ENCODE data around the gene FHIP2A. TPM values are rescaled to one million over a fixed set of nuclear protein-coding genes. Genes with fewer than 3 reads are reported as not detected.

Gene FHIP2A
- total RNA-seq, 3 donors from 2014 or later: 13.6 to 26.8 (median 14.8) TPM

GRCh38 chr10:114800361-114800760 is 21.2 kb upstream of the FHIP2A start:
- H3K27me3 Mint-ChIP-seq (ENCODE audit: low read depth): no peaks in the 10 kb centered on the region
- DNase-seq: no peak
- no peaks in the 10 kb centered on the region for H3K9me3 Mint-ChIP-seq
- H3K36me3 Mint-ChIP-seq (ENCODE audit: insufficient read depth): no peaks in the 10 kb centered on the region
- no peak for ATAC-seq
- peaks cover 17% of the 10 kb centered on the region for H3K4me1 Mint-ChIP-seq (ENCODE audit: low read depth)
- peak overlapping the region; percentile 50 for H3K4me3 Mint-ChIP-seq

GRCh38 chr10:114801411-114801813 is 20.2 kb upstream of the FHIP2A start:
- Mint-ChIP-seq H3K4me1 (ENCODE audit: low read depth) (peaks cover 17% of the 10 kb centered on the region), H3K9me3 (no peaks in the 10 kb centered on the region), H3K27me3 (ENCODE audit: low read depth) (no peaks in the 10 kb centered on the region), H3K36me3 (ENCODE audit: insufficient read depth) (no peaks in the 10 kb centered on the region), H3K4me3 (peak overlapping the region; percentile 50)
- DNase-seq: peak; percentile 5
- ATAC-seq: peak; percentile 70 to 82

GRCh38 chr10:114802177-114802576 is 19.4 kb upstream of the FHIP2A start:
- no peaks in the 10 kb centered on the region for H3K27me3 Mint-ChIP-seq (ENCODE audit: low read depth)
- H3K36me3 Mint-ChIP-seq (ENCODE audit: insufficient read depth): no peaks in the 10 kb centered on the region
- ATAC-seq (no peak), DNase-seq (no peak)
- no peaks in the 10 kb centered on the region for H3K9me3 Mint-ChIP-seq
- peaks cover 18% of the 10 kb centered on the region for H3K4me1 Mint-ChIP-seq (ENCODE audit: low read depth)
- no peak overlapping the region for H3K4me3 Mint-ChIP-seq

GRCh38 chr10:114806562-114807391 is 14.8 kb upstream of the FHIP2A start:
- no peak for DNase-seq
- Mint-ChIP-seq H3K4me3 (no peak overlapping the region), H3K4me1 (ENCODE audit: low read depth) (peaks cover 22% of the 10 kb centered on the region), H3K36me3 (ENCODE audit: insufficient read depth) (no peaks in the 10 kb centered on the region), H3K27me3 (ENCODE audit: low read depth) (no peaks in the 10 kb centered on the region), H3K9me3 (no peaks in the 10 kb centered on the region)
- no peak for ATAC-seq

- no peaks in the 10 kb centered on the region for H3K27me3 Mint-ChIP-seq (ENCODE audit: low read depth)
- no peak overlapping the region for H3K4me3 Mint-ChIP-seq
- DNase-seq (no peak), ATAC-seq (no peak)
- H3K36me3 Mint-ChIP-seq (ENCODE audit: insufficient read depth): no peaks in the 10 kb centered on the region
- no peaks in the 10 kb centered on the region for H3K9me3 Mint-ChIP-seq
- peaks cover 22% of the 10 kb centered on the region for H3K4me1 Mint-ChIP-seq (ENCODE audit: low read depth)
These were observed 12.6 kb upstream of the FHIP2A start for GRCh38 chr10:114808982-114809381.

GRCh38 chr10:114810926-114811325 is 10.7 kb upstream of the FHIP2A start:
- Mint-ChIP-seq H3K4me1 (ENCODE audit: low read depth) (peaks cover 22% of the 10 kb centered on the region), H3K4me3 (no peak overlapping the region), H3K36me3 (ENCODE audit: insufficient read depth) (no peaks in the 10 kb centered on the region), H3K9me3 (no peaks in the 10 kb centered on the region), H3K27me3 (ENCODE audit: low read depth) (peaks cover 2% of the 10 kb centered on the region)
- DNase-seq: no peak
- ATAC-seq: peak in 1 of 2 donors; percentile 40

GRCh38 chr10:114811862-114812261 is 9.7 kb upstream of the FHIP2A start:
- H3K36me3 Mint-ChIP-seq (ENCODE audit: insufficient read depth): no peaks in the 10 kb centered on the region
- DNase-seq (no peak), ATAC-seq (peak in 1 of 2 donors; percentile 41)
- H3K27me3 Mint-ChIP-seq (ENCODE audit: low read depth): peaks cover 2% of the 10 kb centered on the region
- H3K4me3 Mint-ChIP-seq: no peak overlapping the region
- H3K9me3 Mint-ChIP-seq: no peaks in the 10 kb centered on the region
- peaks cover 22% of the 10 kb centered on the region for H3K4me1 Mint-ChIP-seq (ENCODE audit: low read depth)

- Mint-ChIP-seq H3K27me3 (ENCODE audit: low read depth) (peaks cover 2% of the 10 kb centered on the region), H3K4me1 (ENCODE audit: low read depth) (peaks cover 18% of the 10 kb centered on the region), H3K36me3 (ENCODE audit: insufficient read depth) (no peaks in the 10 kb centered on the region), H3K4me3 (no peak overlapping the region), H3K9me3 (no peaks in the 10 kb centered on the region)
- DNase-seq: no peak
- ATAC-seq: no peak
These were observed 5.8 kb upstream of the FHIP2A start for GRCh38 chr10:114815791-114816190.

GRCh38 chr10:114816308-114816707 is 5.3 kb upstream of the FHIP2A start:
- H3K9me3 Mint-ChIP-seq: no peaks in the 10 kb centered on the region
- H3K4me3 Mint-ChIP-seq: no peak overlapping the region
- peaks cover 15% of the 10 kb centered on the region for H3K4me1 Mint-ChIP-seq (ENCODE audit: low read depth)
- H3K27me3 Mint-ChIP-seq (ENCODE audit: low read depth): peaks cover 2% of the 10 kb centered on the region
- ATAC-seq: no peak
- DNase-seq: no peak
- no peaks in the 10 kb centered on the region for H3K36me3 Mint-ChIP-seq (ENCODE audit: insufficient read depth)

GRCh38 chr10:114819322-114819721 is 2.3 kb upstream of the FHIP2A start:
- Mint-ChIP-seq H3K9me3 (no peaks in the 10 kb centered on the region), H3K27me3 (ENCODE audit: low read depth) (peaks cover 1% of the 10 kb centered on the region), H3K4me3 (no peak overlapping the region), H3K36me3 (ENCODE audit: insufficient read depth) (no peaks in the 10 kb centered on the region), H3K4me1 (ENCODE audit: low read depth) (peaks cover 15% of the 10 kb centered on the region)
- DNase-seq (no peak), ATAC-seq (no peak)

GRCh38 chr10:114821915-114822443 is 399 bp downstream of the FHIP2A start:
- peaks cover 38% of the 10 kb centered on the region for H3K4me1 Mint-ChIP-seq (ENCODE audit: low read depth)
- no peaks in the 10 kb centered on the region for H3K9me3 Mint-ChIP-seq
- no peaks in the 10 kb centered on the region for H3K27me3 Mint-ChIP-seq (ENCODE audit: low read depth)
- H3K36me3 Mint-ChIP-seq (ENCODE audit: insufficient read depth): peaks cover 2% of the 10 kb centered on the region
- ATAC-seq (peak; percentile 59 to 61), DNase-seq (peak; percentile 41)
- peak overlapping the region; percentile 92 for H3K4me3 Mint-ChIP-seq

GRCh38 chr10:114822444-114823076 is 980 bp downstream of the FHIP2A start:
- DNase-seq: no peak
- peaks cover 41% of the 10 kb centered on the region for H3K4me1 Mint-ChIP-seq (ENCODE audit: low read depth)
- no peaks in the 10 kb centered on the region for H3K9me3 Mint-ChIP-seq
- H3K36me3 Mint-ChIP-seq (ENCODE audit: insufficient read depth): peaks cover 2% of the 10 kb centered on the region
- no peaks in the 10 kb centered on the region for H3K27me3 Mint-ChIP-seq (ENCODE audit: low read depth)
- peak; percentile 17 to 22 for ATAC-seq
- H3K4me3 Mint-ChIP-seq: peak overlapping the region; percentile 92

GRCh38 chr10:114823077-114823463 is 1.5 kb downstream of the FHIP2A start:
- H3K36me3 Mint-ChIP-seq (ENCODE audit: insufficient read depth): peaks cover 2% of the 10 kb centered on the region
- H3K9me3 Mint-ChIP-seq: no peaks in the 10 kb centered on the region
- ATAC-seq (no peak), DNase-seq (no peak)
- H3K27me3 Mint-ChIP-seq (ENCODE audit: low read depth): no peaks in the 10 kb centered on the region
- H3K4me3 Mint-ChIP-seq: peak overlapping the region; percentile 92
- H3K4me1 Mint-ChIP-seq (ENCODE audit: low read depth): peaks cover 41% of the 10 kb centered on the region

- ATAC-seq (no peak), DNase-seq (no peak)
- no peaks in the 10 kb centered on the region for H3K9me3 Mint-ChIP-seq
- peaks cover 5% of the 10 kb centered on the region for H3K36me3 Mint-ChIP-seq (ENCODE audit: insufficient read depth)
- H3K4me1 Mint-ChIP-seq (ENCODE audit: low read depth): peaks cover 51% of the 10 kb centered on the region
- H3K27me3 Mint-ChIP-seq (ENCODE audit: low read depth): no peaks in the 10 kb centered on the region
- H3K4me3 Mint-ChIP-seq: peak overlapping the region; percentile 52
These were observed 2.8 kb downstream of the FHIP2A start for GRCh38 chr10:114824391-114824790.
